HEK293 (cell line): ENCODE results near the gene KLB.

Experiments used
- CTCF ChIA-PET: fragments of 350-600 bp; formaldehyde crosslinking; extraction: SDS; loops from one replicate; lab custom pipeline; 2021; ENCODE audit warnings: antibody characterized with exemption; lab: Yijun Ruan, JAX
- POLR2A ChIA-PET: fragments of 300-600 bp; formaldehyde crosslinking; extraction: SDS; loops from one replicate; lab custom pipeline; 2020; ENCODE audit warnings: antibody characterized with exemption, inconsistent platforms; lab: Yijun Ruan, JAX
- H3K27ac ChIP-seq: fragments of 200-500 bp; sonication (Bioruptor generic); 2 replicates; pipeline ENCODE4 v1.5.1; 2014; ENCODE audit warnings: low read depth, low read length, control low read depth, inconsistent platforms; ENCODE audit errors: extremely low read depth
- H3K36me3 ChIP-seq, 2 experiments: fragments of 200-500 bp in 1 of 2; sonication (Bioruptor generic) in 1 of 2; 1 replicate in 1 of 2; 2 replicates in 1 of 2; pipeline ENCODE4 v1.5.1; 2014 to 2017; ENCODE audit warnings: inconsistent platforms in 2 of 2, low read length in 2 of 2; ENCODE audit not compliant: control insufficient read depth in 2 of 2, insufficient read depth in 1 of 2
- H3K4me1 ChIP-seq: fragments of 200-500 bp; sonication (Bioruptor generic); 2 replicates; pipeline ENCODE4 v1.5.1; 2014; ENCODE audit warnings: mild to moderate bottlenecking, low read length, inconsistent platforms; ENCODE audit not compliant: control insufficient read depth, insufficient read depth
- H3K4me3 ChIP-seq: 2 replicates; pipeline ENCODE4 v1.5.1; 2011; ENCODE audit warnings: low read depth, mild to moderate bottlenecking, control low read depth, low read length, moderate library complexity
- H3K9me3 ChIP-seq: fragments of 200-500 bp; sonication (Bioruptor generic); 2 replicates; pipeline ENCODE4 v1.5.1; 2014; ENCODE audit warnings: low read depth, low read length, inconsistent platforms; ENCODE audit not compliant: control insufficient read depth, insufficient read depth
- BCL6B ChIP-seq: fragments of 450-650 bp; formaldehyde crosslinking; IDR thresholded peaks from 2 replicates; pipeline ENCODE4 v1.5.1; 2017; ENCODE audit warnings: missing biosample characterization, missing genetic modification characterization
- KLF9 ChIP-seq: fragments of 450-650 bp; formaldehyde crosslinking; IDR thresholded peaks from 2 replicates; pipeline ENCODE4 v1.5.1; 2016; ENCODE audit warnings: missing biosample characterization, missing genetic modification characterization, low read depth
- PRDM1 ChIP-seq: fragments of 450-650 bp; formaldehyde crosslinking; IDR thresholded peaks from 2 replicates; pipeline ENCODE4; 2016; ENCODE audit warnings: missing biosample characterization, missing genetic modification characterization
- SALL2 ChIP-seq: fragments of 450-650 bp; formaldehyde crosslinking; IDR thresholded peaks from 2 replicates; pipeline ENCODE4 v1.5.0; 2017; ENCODE audit warnings: missing biosample characterization, mild to moderate bottlenecking, missing genetic modification characterization, borderline replicate concordance
- SP3 ChIP-seq: fragments of 450-650 bp; formaldehyde crosslinking; IDR thresholded peaks from 2 replicates; pipeline ENCODE4 v1.5.1; 2016; ENCODE audit warnings: missing biosample characterization, missing genetic modification characterization
- ZBTB1 ChIP-seq: fragments of 450-650 bp; formaldehyde crosslinking; IDR thresholded peaks from 2 replicates; pipeline ENCODE4 v1.5.1; 2016; ENCODE audit warnings: missing biosample characterization, missing genetic modification characterization
- ZNF112 ChIP-seq: fragments of 450-650 bp; formaldehyde crosslinking; IDR thresholded peaks from 2 replicates; pipeline ENCODE4 v1.5.0; 2017; ENCODE audit warnings: missing biosample characterization, missing genetic modification characterization
- ZNF140 ChIP-seq: fragments of 450-650 bp; formaldehyde crosslinking; IDR thresholded peaks from 2 replicates; pipeline ENCODE4 v1.5.1; 2016; ENCODE audit warnings: missing biosample characterization, missing genetic modification characterization
- ZNF146 ChIP-seq: fragments of 450-650 bp; formaldehyde crosslinking; IDR thresholded peaks from 2 replicates; pipeline ENCODE4 v1.5.1; 2016; ENCODE audit warnings: missing biosample characterization, missing genetic modification characterization
- ZNF174 ChIP-seq: fragments of 450-650 bp; formaldehyde crosslinking; IDR thresholded peaks from 2 replicates; pipeline ENCODE4 v1.5.0; 2017; ENCODE audit warnings: missing biosample characterization, mild to moderate bottlenecking, missing genetic modification characterization
- ZNF19 ChIP-seq: fragments of 450-650 bp; formaldehyde crosslinking; IDR thresholded peaks from 2 replicates; pipeline ENCODE4; 2016; ENCODE audit warnings: missing biosample characterization, missing genetic modification characterization, low read depth
- ZNF2 ChIP-seq: fragments of 450-650 bp; formaldehyde crosslinking; IDR thresholded peaks from 2 replicates; pipeline ENCODE4 v1.5.1; 2016; ENCODE audit warnings: missing biosample characterization, missing genetic modification characterization
- ZNF239 ChIP-seq: fragments of 450-650 bp; formaldehyde crosslinking; IDR thresholded peaks from 2 replicates; pipeline ENCODE4 v1.5.1; 2016; ENCODE audit warnings: missing biosample characterization, missing genetic modification characterization
- ZNF266 ChIP-seq: fragments of 450-650 bp; formaldehyde crosslinking; IDR thresholded peaks from 2 replicates; pipeline ENCODE4 v1.5.1; 2016; ENCODE audit warnings: missing biosample characterization, missing genetic modification characterization, low read depth
- ZNF280D ChIP-seq: fragments of 450-650 bp; formaldehyde crosslinking; IDR thresholded peaks from 2 replicates; pipeline ENCODE4 v1.5.1; 2016; ENCODE audit warnings: missing biosample characterization, missing genetic modification characterization
- ZNF362 ChIP-seq: fragments of 450-650 bp; formaldehyde crosslinking; IDR thresholded peaks from 2 replicates; pipeline ENCODE4 v1.5.1; 2016; ENCODE audit warnings: missing biosample characterization, missing genetic modification characterization
- ZNF426 ChIP-seq: fragments of 450-650 bp; formaldehyde crosslinking; IDR thresholded peaks from 2 replicates; pipeline ENCODE4 v1.5.1; 2017; ENCODE audit warnings: missing biosample characterization, missing genetic modification characterization, mild to moderate bottlenecking, inconsistent platforms, moderate library complexity
- ZNF513 ChIP-seq: fragments of 450-650 bp; IDR thresholded peaks from 2 replicates; pipeline ENCODE4 v1.5.1; 2018; ENCODE audit warnings: missing biosample characterization, missing genetic modification characterization
- ZNF518A ChIP-seq: fragments of 450-650 bp; formaldehyde crosslinking; conservative IDR thresholded peaks from 2 replicates; pipeline ENCODE4 v1.5.1; 2016; ENCODE audit warnings: low read depth, missing biosample characterization, missing genetic modification characterization
- ZNF555 ChIP-seq: fragments of 450-650 bp; formaldehyde crosslinking; conservative IDR thresholded peaks from 2 replicates; pipeline ENCODE4 v1.5.1; 2017; ENCODE audit warnings: missing biosample characterization, mild to moderate bottlenecking, missing genetic modification characterization, inconsistent platforms
- ZNF558 ChIP-seq: fragments of 450-650 bp; formaldehyde crosslinking; IDR thresholded peaks from 2 replicates; pipeline ENCODE4 v1.5.1; 2016; ENCODE audit warnings: missing biosample characterization, missing genetic modification characterization
- ZNF600 ChIP-seq: fragments of 450-650 bp; formaldehyde crosslinking; IDR thresholded peaks from 2 replicates; pipeline ENCODE4 v1.5.1; 2016; ENCODE audit warnings: missing biosample characterization, missing genetic modification characterization
- ZNF664 ChIP-seq: fragments of 450-650 bp; formaldehyde crosslinking; IDR thresholded peaks from 2 replicates; pipeline ENCODE4 v1.5.1; 2016; ENCODE audit warnings: missing biosample characterization, missing genetic modification characterization
- ZNF747 ChIP-seq: fragments of 450-650 bp; formaldehyde crosslinking; IDR thresholded peaks from 2 replicates; pipeline ENCODE4 v1.5.1; 2016; ENCODE audit warnings: missing biosample characterization, missing genetic modification characterization
- ZSCAN30 ChIP-seq: fragments of 450-650 bp; IDR thresholded peaks from 2 replicates; pipeline ENCODE4 v1.5.1; 2018; ENCODE audit warnings: missing biosample characterization, mild to moderate bottlenecking, missing genetic modification characterization, moderate library complexity
- ZSCAN4 ChIP-seq: fragments of 450-650 bp; formaldehyde crosslinking; IDR thresholded peaks from 2 replicates; pipeline ENCODE4 v1.5.1; 2017; ENCODE audit warnings: missing biosample characterization, missing genetic modification characterization
- ZXDB ChIP-seq: fragments of 450-650 bp; formaldehyde crosslinking; IDR thresholded peaks from 2 replicates; pipeline ENCODE4 v1.5.1; 2016; ENCODE audit warnings: missing biosample characterization, missing genetic modification characterization

KLB gene

GRCh38 chr4:39441593-39441992 lies 34.9 kb downstream of the KLB start:
- ChIA-PET CTCF (no interaction called here), POLR2A (no interaction called here)
- no peak overlapping the region for H3K4me3 ChIP-seq
- no peaks in the 10 kb centered on the region for H3K36me3 ChIP-seq
- no peak overlapping the region for H3K27ac ChIP-seq
- H3K4me1 ChIP-seq, result no peaks in the 10 kb centered on the region
- no peaks in the 10 kb centered on the region for H3K9me3 ChIP-seq
- peak; percentile 62 for TF ChIP-seq ZNF555 (tag by site-specific recombination)
- no peak for TF ChIP-seq ZBTB1 (tag by site-specific recombination)
- no peak for TF ChIP-seq ZNF239 (tag by site-specific recombination)
- 0 out of 2 replicates have a peak, but pooled peaks have one; percentile 35 for TF ChIP-seq ZNF266 (tag by site-specific recombination)
- TF ChIP-seq ZSCAN4 (tag by site-specific recombination), result no peak
- no peak for TF ChIP-seq ZNF280D (tag by site-specific recombination)
- peak; percentile 46; the same call in 1 of the 2 replicates for TF ChIP-seq ZNF140 (tag by site-specific recombination)
- no peak for TF ChIP-seq ZNF362 (tag by site-specific recombination)
- no peak for TF ChIP-seq BCL6B (tag by site-specific recombination)
- no peak for TF ChIP-seq KLF9
- peak; percentile 80 for TF ChIP-seq ZNF518A (tag by site-specific recombination)
- TF ChIP-seq ZNF2 (tag by site-specific recombination), result no peak
- TF ChIP-seq ZNF558, result peak; percentile 72
- TF ChIP-seq ZNF513 (tag by site-specific recombination), result no peak
- TF ChIP-seq SALL2 (tag by site-specific recombination), result no peak
- peak; percentile 30; the same call in 1 of the 2 replicates for TF ChIP-seq ZXDB (tag by site-specific recombination)
- TF ChIP-seq ZNF600 (tag by site-specific recombination), result no peak
- no peak for TF ChIP-seq SP3
- TF ChIP-seq ZNF426 (tag by site-specific recombination), result peak; percentile 77
- TF ChIP-seq ZNF747 (tag by site-specific recombination), result no peak
- TF ChIP-seq ZNF174 (tag by site-specific recombination), result no peak
- TF ChIP-seq ZNF112 (tag by site-specific recombination), result no peak
- TF ChIP-seq ZSCAN30 (tag by site-specific recombination), result no peak
- no peak for TF ChIP-seq ZNF146 (tag by site-specific recombination)
- TF ChIP-seq ZNF664 (tag by site-specific recombination), result no peak
- TF ChIP-seq PRDM1 (tag by site-specific recombination), result no peak
- TF ChIP-seq ZNF19 (tag by site-specific recombination), result no peak
